ENCODE results near the gene MSGN1.

GRCh38 chr2:17788773-17789172, 27.5 kb upstream of the MSGN1 start:
- TF ChIP-seq RAD21 (IDR thresholded peaks at IDR 0.05; ENCODE audit: low read depth) = no peak
- no peak for TF ChIP-seq MAX (IDR thresholded peaks at IDR 0.05)
- TF ChIP-seq, protein P1, sequence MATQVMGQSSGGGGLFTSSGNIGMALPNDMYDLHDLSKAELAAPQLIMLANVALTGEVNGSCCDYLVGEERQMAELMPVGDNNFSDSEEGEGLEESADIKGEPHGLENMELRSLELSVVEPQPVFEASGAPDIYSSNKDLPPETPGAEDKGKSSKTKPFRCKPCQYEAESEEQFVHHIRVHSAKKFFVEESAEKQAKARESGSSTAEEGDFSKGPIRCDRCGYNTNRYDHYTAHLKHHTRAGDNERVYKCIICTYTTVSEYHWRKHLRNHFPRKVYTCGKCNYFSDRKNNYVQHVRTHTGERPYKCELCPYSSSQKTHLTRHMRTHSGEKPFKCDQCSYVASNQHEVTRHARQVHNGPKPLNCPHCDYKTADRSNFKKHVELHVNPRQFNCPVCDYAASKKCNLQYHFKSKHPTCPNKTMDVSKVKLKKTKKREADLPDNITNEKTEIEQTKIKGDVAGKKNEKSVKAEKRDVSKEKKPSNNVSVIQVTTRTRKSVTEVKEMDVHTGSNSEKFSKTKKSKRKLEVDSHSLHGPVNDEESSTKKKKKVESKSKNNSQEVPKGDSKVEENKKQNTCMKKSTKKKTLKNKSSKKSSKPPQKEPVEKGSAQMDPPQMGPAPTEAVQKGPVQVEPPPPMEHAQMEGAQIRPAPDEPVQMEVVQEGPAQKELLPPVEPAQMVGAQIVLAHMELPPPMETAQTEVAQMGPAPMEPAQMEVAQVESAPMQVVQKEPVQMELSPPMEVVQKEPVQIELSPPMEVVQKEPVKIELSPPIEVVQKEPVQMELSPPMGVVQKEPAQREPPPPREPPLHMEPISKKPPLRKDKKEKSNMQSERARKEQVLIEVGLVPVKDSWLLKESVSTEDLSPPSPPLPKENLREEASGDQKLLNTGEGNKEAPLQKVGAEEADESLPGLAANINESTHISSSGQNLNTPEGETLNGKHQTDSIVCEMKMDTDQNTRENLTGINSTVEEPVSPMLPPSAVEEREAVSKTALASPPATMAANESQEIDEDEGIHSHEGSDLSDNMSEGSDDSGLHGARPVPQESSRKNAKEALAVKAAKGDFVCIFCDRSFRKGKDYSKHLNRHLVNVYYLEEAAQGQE (IDR thresholded peaks at IDR 0.05; ENCODE audit: low read depth) = no peak
- TF ChIP-seq TAF1 (IDR thresholded peaks at IDR 0.05; ENCODE audit: low read depth) = no peak
- no peak for TF ChIP-seq TCF12 (IDR thresholded peaks at IDR 0.05; ENCODE audit: low read depth)
- TF ChIP-seq EGR1 (IDR thresholded peaks at IDR 0.05) = no peak
- no peak for TF ChIP-seq CEBPB (IDR thresholded peaks at IDR 0.05)
- TF ChIP-seq EP300 (IDR thresholded peaks at IDR 0.05; ENCODE audit: borderline replicate concordance) = no peak
- TF ChIP-seq YY1 (IDR thresholded peaks at IDR 0.05; ENCODE audit: low read depth) = no peak
- TF ChIP-seq USF1 (IDR thresholded peaks at IDR 0.05) = no peak
- TF ChIP-seq NFIC (IDR thresholded peaks at IDR 0.05) = no peak
- no peak for TF ChIP-seq ZBTB7A (IDR thresholded peaks at IDR 0.05; ENCODE audit: low read depth)
- no peak for TF ChIP-seq TEAD4 (IDR thresholded peaks at IDR 0.05)
- no peak for TF ChIP-seq CREB1 (IDR thresholded peaks at IDR 0.05; ENCODE audit: low read depth)

Measured in Ishikawa (cell line).